Transverse colon (tissue), 4 donors: ENCODE measurements around the gene DNTT. TPM values are rescaled to one million over a fixed set of nuclear protein-coding genes. Genes with fewer than 3 reads are reported as not detected.

Source experiments
- DNase-seq: peaks from one replicate; pipeline ENCODE4 v3.0.0-alpha.2; 2019
- H3K27ac ChIP-seq, 4 donors: fragments of 200-600 bp; sonication (generic); 2 replicates each; pipeline ENCODE4 v1.5.1; 2016 to 2018; ENCODE audit warnings: inconsistent platforms in 4 of 4
- H3K27me3 ChIP-seq: fragments of 200-600 bp; sonication (generic); 2 replicates; pipeline ENCODE4 v1.5.1; 2017; ENCODE audit warnings: inconsistent platforms
- H3K36me3 ChIP-seq, 4 donors: fragments of 200-600 bp; sonication (generic); 2 replicates each; pipeline ENCODE4 v1.5.1; 2017 to 2019; ENCODE audit warnings: inconsistent platforms in 4 of 4
- H3K4me1 ChIP-seq, 4 donors: fragments of 200-600 bp; sonication (generic); 2 replicates each; pipeline ENCODE4 v1.5.1; 2017 to 2020; ENCODE audit warnings: inconsistent platforms in 4 of 4
- H3K4me3 ChIP-seq, 4 donors: fragments of 200-600 bp; sonication (generic); 1 replicate in 1 of 4; 2 replicates in 3 of 4; pipeline versions ENCODE4 v1.5.1 to v1.6.1; 2017 to 2019; ENCODE audit warnings: inconsistent platforms in 4 of 4
- H3K9me3 ChIP-seq, 2 donors: fragments of 200-600 bp; sonication (generic); 2 replicates each; pipeline ENCODE4 v1.5.1; 2017 to 2019; ENCODE audit warnings: inconsistent platforms in 2 of 2
- EP300 ChIP-seq: sonication (generic); formaldehyde crosslinking; IDR thresholded peaks from one replicate; pipeline ENCODE4 v1.6.1; 2017; ENCODE audit warnings: antibody characterized with exemption, low read depth
- POLR2A ChIP-seq: fragments of 450-650 bp; IDR thresholded peaks from one replicate; pipeline ENCODE4 v1.6.1; 2016; ENCODE audit warnings: antibody characterized with exemption, mild to moderate bottlenecking, moderate library complexity
- POLR2AphosphoS5 ChIP-seq, 3 donors: sonication (generic); formaldehyde crosslinking; IDR thresholded peaks; one replicate each; pipeline ENCODE4 v1.6.1; 2016; ENCODE audit warnings: antibody characterized with exemption in 3 of 3
- WGBS, 2 donors: methylation state at CpG; one replicate each; pipeline ENCODE4 v1.1.5; 2018; ENCODE audit warnings: low coverage in 1 of 2; 5-methylcytosine and 5-hydroxymethylcytosine counted together
- in situ Hi-C, 4 donors: fragments of 200-750 bp; cut with MboI; loops; one replicate each; pipeline versions ENCODE4 v1.15.0 to v1.15.1; 2017; ENCODE audit warnings: low sequenced_read_pairs in 3 of 4, low pct_ligation_motif_present in 1 of 4, low pct_unique_long_range_greater_than_20kb in 1 of 4
- intact Hi-C: fragments of 100-400 bp; cut with DNase I; formaldehyde crosslinking; loops from one replicate; pipeline ENCODE4 v1.15.1; 2023; ENCODE audit warnings: low total_unique reads
- total RNA-seq, 4 donors: library from RNA; depleted of rRNA; stranded (reverse); fragments of >200 nt; gene quantifications; one replicate each; pipeline ENCODE4 v1.1.0, GENCODE V29; 2016
- TF ChIP-seq, protein P1 (sequence below), 5 experiments: fragments of 200-600 bp in 3 of 5; fragments of 450-650 bp in 2 of 5; sonication (generic) in 3 of 5; IDR thresholded peaks; 1 replicate in 2 of 5; 2 replicates in 3 of 5; pipeline ENCODE4 v1.5.1; 2016 to 2017; ENCODE audit warnings: antibody characterized with exemption in 5 of 5, inconsistent platforms in 3 of 5, mild to moderate bottlenecking in 2 of 5, moderate library complexity in 1 of 5

Gene DNTT
- total RNA-seq, 4 donors from 2014 or later = not detected

GRCh38 chr10:96309628-96310320, 5.5 kb downstream of the DNTT start:
- DNase-seq = no peak
- intact Hi-C loops (no loop called here), in situ Hi-C loops (loop anchor here in 3 of 4 donors (25.0 kb wide), 1 partner anchor 297 kb away; no protein-coding TSS in a partner anchor)
- H3K27ac ChIP-seq = peak overlapping the region in 3 of 4 donors; percentile 45 to 62 (median 56)
- WGBS, 2 donors = 14 to 46% methylated on average over 1 to 3 of the region's 3 CpGs
- H3K36me3 ChIP-seq = no peaks in the 10 kb centered on the region
- no peaks in the 10 kb centered on the region for H3K9me3 ChIP-seq
- no peaks in the 10 kb centered on the region for H3K27me3 ChIP-seq
- no peak for TF ChIP-seq POLR2AphosphoS5 (IDR thresholded peaks at IDR 0.05)
- TF ChIP-seq, protein P1, sequence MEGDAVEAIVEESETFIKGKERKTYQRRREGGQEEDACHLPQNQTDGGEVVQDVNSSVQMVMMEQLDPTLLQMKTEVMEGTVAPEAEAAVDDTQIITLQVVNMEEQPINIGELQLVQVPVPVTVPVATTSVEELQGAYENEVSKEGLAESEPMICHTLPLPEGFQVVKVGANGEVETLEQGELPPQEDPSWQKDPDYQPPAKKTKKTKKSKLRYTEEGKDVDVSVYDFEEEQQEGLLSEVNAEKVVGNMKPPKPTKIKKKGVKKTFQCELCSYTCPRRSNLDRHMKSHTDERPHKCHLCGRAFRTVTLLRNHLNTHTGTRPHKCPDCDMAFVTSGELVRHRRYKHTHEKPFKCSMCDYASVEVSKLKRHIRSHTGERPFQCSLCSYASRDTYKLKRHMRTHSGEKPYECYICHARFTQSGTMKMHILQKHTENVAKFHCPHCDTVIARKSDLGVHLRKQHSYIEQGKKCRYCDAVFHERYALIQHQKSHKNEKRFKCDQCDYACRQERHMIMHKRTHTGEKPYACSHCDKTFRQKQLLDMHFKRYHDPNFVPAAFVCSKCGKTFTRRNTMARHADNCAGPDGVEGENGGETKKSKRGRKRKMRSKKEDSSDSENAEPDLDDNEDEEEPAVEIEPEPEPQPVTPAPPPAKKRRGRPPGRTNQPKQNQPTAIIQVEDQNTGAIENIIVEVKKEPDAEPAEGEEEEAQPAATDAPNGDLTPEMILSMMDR (IDR thresholded peaks at IDR 0.05) = no peak
- TF ChIP-seq EP300 = no peak
- no peak for TF ChIP-seq POLR2A
- no peak overlapping the region for H3K4me3 ChIP-seq
- H3K4me1 ChIP-seq = peaks cover 12 to 22% (median 15%) of the 10 kb centered on the region in 4 donors

- peak overlapping the region; percentile 9 to 62 (median 50) for H3K27ac ChIP-seq
- intact Hi-C loops (no loop called here), in situ Hi-C loops (loop anchor here in 3 of 4 donors (25.0 kb wide), 1 partner anchor 298 kb away; no protein-coding TSS in a partner anchor)
- no peaks in the 10 kb centered on the region for H3K27me3 ChIP-seq
- H3K9me3 ChIP-seq = no peaks in the 10 kb centered on the region
- WGBS, 2 donors = 14 to 17% methylated on average over 1 of the region's 1 CpG
- DNase-seq = no peak
- H3K4me1 ChIP-seq = peaks cover 12 to 22% (median 15%) of the 10 kb centered on the region in 4 donors
- H3K36me3 ChIP-seq = no peaks in the 10 kb centered on the region
- H3K4me3 ChIP-seq = no peak overlapping the region
- no peak for TF ChIP-seq POLR2AphosphoS5 (IDR thresholded peaks at IDR 0.05)
- TF ChIP-seq POLR2A = no peak
- no peak for TF ChIP-seq EP300
- TF ChIP-seq, protein P1 (IDR thresholded peaks at IDR 0.05) = no peak
Observed at GRCh38 chr10:96310321-96310669, 6.1 kb downstream of the DNTT start.

DNA sequence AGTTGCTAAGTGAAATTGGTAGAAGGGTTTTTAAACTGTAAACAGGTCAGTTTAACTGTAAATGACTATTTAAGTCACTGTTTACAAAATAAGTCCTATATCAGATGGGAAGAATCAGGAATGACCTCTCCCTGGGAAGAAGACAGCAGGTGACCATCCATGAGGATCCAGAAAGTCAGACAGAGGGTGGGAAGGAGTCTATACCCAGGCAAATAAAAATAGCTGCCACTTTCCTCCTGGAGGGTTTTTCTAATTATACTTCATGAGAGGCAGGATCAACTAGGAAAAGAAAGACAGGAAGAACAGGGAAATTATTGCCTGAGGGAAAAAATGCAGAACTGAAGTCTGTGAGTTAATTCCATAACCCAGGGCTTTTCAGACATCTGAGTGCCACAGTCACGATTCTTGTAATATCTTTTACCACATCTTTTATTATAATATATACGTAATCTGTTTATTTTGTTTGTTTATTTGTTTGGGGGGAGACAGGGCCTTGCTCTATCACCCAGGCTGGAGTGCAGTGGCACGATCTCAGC, 7.0 kb downstream of the DNTT start:
- Histone ChIP-seq H3K36me3 (no peaks in the 10 kb centered on the region), H3K27ac (no peak overlapping the region), H3K9me3 (no peaks in the 10 kb centered on the region), H3K4me1 (peaks cover 12 to 22% (median 15%) of the 10 kb centered on the region in 4 donors), H3K4me3 (no peak overlapping the region), H3K27me3 (no peaks in the 10 kb centered on the region)
- TF ChIP-seq EP300 (no peak), POLR2A (no peak), POLR2AphosphoS5 (IDR thresholded peaks at IDR 0.05) (no peak)
- TF ChIP-seq, protein P1 (IDR thresholded peaks at IDR 0.05) = no peak
- intact Hi-C loops (no loop called here), in situ Hi-C loops (loop anchor here in 3 of 4 donors (25.0 kb wide), 1 partner anchor 299 kb away; no protein-coding TSS in a partner anchor)
- 68 to 71% methylated on average over 3 of the region's 3 CpGs for WGBS, 2 donors
- DNase-seq = no peak

DNA sequence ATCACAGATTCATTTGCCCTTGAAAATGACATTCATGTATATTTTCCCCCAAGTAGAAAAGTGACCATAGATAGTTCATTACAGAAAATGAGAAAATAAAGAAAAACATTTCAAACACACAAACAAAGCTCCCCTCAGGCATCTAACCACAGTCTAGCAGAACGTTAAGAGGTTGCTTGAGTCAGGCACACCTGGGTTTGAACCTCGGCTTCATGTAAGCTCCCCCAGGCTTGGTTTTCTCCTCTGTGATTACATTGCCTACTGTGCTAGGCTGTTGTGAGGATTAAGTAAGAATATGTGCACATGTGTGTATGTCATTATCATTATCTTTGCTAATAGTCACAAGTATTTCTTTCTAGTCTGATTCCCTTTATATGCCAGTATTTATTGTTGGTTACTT, 9.1 kb downstream of the DNTT start:
- TF ChIP-seq, protein P1 (IDR thresholded peaks at IDR 0.05) = no peak
- TF ChIP-seq POLR2A (no peak), EP300 (no peak), POLR2AphosphoS5 (IDR thresholded peaks at IDR 0.05) (no peak)
- in situ Hi-C loops = loop anchor here in 3 of 4 donors (25.0 kb wide), 1 partner anchor 301 kb away; no protein-coding TSS in a partner anchor
- intact Hi-C loops = no loop called here
- Histone ChIP-seq H3K36me3 (no peaks in the 10 kb centered on the region), H3K4me3 (no peak overlapping the region), H3K9me3 (no peaks in the 10 kb centered on the region), H3K27ac (no peak overlapping the region), H3K4me1 (peaks cover 12 to 22% (median 15%) of the 10 kb centered on the region in 4 donors), H3K27me3 (no peaks in the 10 kb centered on the region)
- 73 to 75% methylated on average over 2 of the region's 2 CpGs for WGBS, 2 donors
- DNase-seq = no peak
